GM12801 (cell line): ENCODE data around the gene LHX5.

Experiments
- CTCF ChIP-seq: IDR thresholded peaks from one replicate; pipeline ENCODE4 v1.5.1; 2011; ENCODE audit warnings: control low read depth; ENCODE audit not compliant: insufficient read length; ENCODE audit errors: extremely low read depth

The LHX5 gene

GRCh38 chr12:113440947-113441782 is 30.5 kb downstream of the LHX5 start:
- TF ChIP-seq CTCF = no peak

- TF ChIP-seq CTCF = no peak
Observed at GRCh38 chr12:113440336-113440735, 31.3 kb downstream of the LHX5 start.

GRCh38 chr12:113439606-113440030 is 32.1 kb downstream of the LHX5 start:
- TF ChIP-seq CTCF = no peak

DNA sequence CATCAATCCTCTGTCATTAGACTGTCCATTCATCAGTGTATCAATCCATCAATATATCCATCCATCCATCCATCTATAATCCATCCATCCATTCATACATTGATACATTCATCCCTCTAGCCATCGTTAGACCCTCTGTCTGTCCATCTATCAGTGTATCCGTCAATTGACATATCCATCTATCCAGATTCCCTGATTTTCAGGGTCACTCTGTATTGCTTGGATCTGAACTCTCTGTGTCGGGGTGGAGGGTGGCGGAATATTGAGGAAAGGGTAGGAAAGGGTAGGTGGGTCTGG is 32.4 kb downstream of the LHX5 start:
- TF ChIP-seq CTCF = no peak

- no peak for TF ChIP-seq CTCF
Observed at GRCh38 chr12:113438523-113439300, 33.0 kb downstream of the LHX5 start.

- no peak for TF ChIP-seq CTCF
Observed at GRCh38 chr12:113437729-113438100, 34.0 kb downstream of the LHX5 start.

GRCh38 chr12:113436993-113437728 is 34.5 kb downstream of the LHX5 start:
- TF ChIP-seq CTCF = no peak
